Activated T-helper 17 cell treated with anti-CD3 and anti-CD28 coated beads, Interleukin-2, amount 50 U/mL, for 72 hours (primary cell): ENCODE measurements around the gene TENM4. TPM values are rescaled to one million over a fixed set of nuclear protein-coding genes. Genes with fewer than 3 reads are reported as not detected.

ENCODE experiments used
- ATAC-seq: fragments of 150-1000 bp; cut with Tn5 transposase; replicated peaks from 2 replicates; pipeline ENCODE4 v1.10.0; 2021; ENCODE audit warnings: mild to moderate bottlenecking, moderate library complexity
- H3K27ac Mint-ChIP-seq: one replicate; pipeline ENCODE4 v1.8.0; 2022; ENCODE audit warnings: mixed read lengths
- H3K27me3 Mint-ChIP-seq: one replicate; pipeline ENCODE4 v1.8.0; 2022; ENCODE audit warnings: mixed read lengths
- H3K36me3 Mint-ChIP-seq: one replicate; pipeline ENCODE4 v1.8.0; 2022; ENCODE audit warnings: low read depth, mild to moderate bottlenecking, mixed read lengths
- H3K4me1 Mint-ChIP-seq: one replicate; pipeline ENCODE4 v1.8.0; 2022; ENCODE audit warnings: mixed read lengths
- H3K4me3 Mint-ChIP-seq: one replicate; pipeline ENCODE4 v1.8.0; 2022; ENCODE audit warnings: mild to moderate bottlenecking, mixed read lengths
- H3K9me3 Mint-ChIP-seq: one replicate; pipeline ENCODE4 v1.8.0; 2022; ENCODE audit warnings: mixed read lengths
- total RNA-seq, 2 donors: library from RNA; stranded (reverse); gene quantifications; one replicate each; pipeline ENCODE4 v1.2.3, GENCODE V29; 2022

TENM4 gene
- total RNA-seq, 2 donors from 2014 or later = 0.15 TPM; not detected in 1

- Mint-ChIP-seq H3K9me3 (no peaks in the 10 kb centered on the region), H3K27me3 (peaks cover 16% of the 10 kb centered on the region), H3K36me3 (no peaks in the 10 kb centered on the region), H3K4me3 (no peak overlapping the region), H3K4me1 (no peaks in the 10 kb centered on the region), H3K27ac (no peak overlapping the region)
- no peak for ATAC-seq
These were observed 69.1 kb downstream of the TENM4 start for GRCh38 chr11:79371724-79372123.

GRCh38 chr11:79371152-79371551 is 69.7 kb downstream of the TENM4 start:
- Mint-ChIP-seq H3K4me1 (no peaks in the 10 kb centered on the region), H3K4me3 (no peak overlapping the region), H3K36me3 (no peaks in the 10 kb centered on the region), H3K27ac (no peak overlapping the region), H3K27me3 (peaks cover 14% of the 10 kb centered on the region), H3K9me3 (no peaks in the 10 kb centered on the region)
- ATAC-seq = no peak

- Mint-ChIP-seq H3K27ac (no peak overlapping the region), H3K9me3 (no peaks in the 10 kb centered on the region), H3K36me3 (no peaks in the 10 kb centered on the region), H3K4me1 (no peaks in the 10 kb centered on the region), H3K27me3 (peaks cover 14% of the 10 kb centered on the region), H3K4me3 (no peak overlapping the region)
- ATAC-seq = no peak
These were observed 71.8 kb downstream of the TENM4 start for GRCh38 chr11:79369055-79369454.

GRCh38 chr11:79367844-79368243 is 73.0 kb downstream of the TENM4 start:
- Mint-ChIP-seq H3K27ac (no peak overlapping the region), H3K9me3 (no peaks in the 10 kb centered on the region), H3K4me3 (no peak overlapping the region), H3K4me1 (no peaks in the 10 kb centered on the region), H3K36me3 (no peaks in the 10 kb centered on the region), H3K27me3 (peaks cover 10% of the 10 kb centered on the region)
- no peak for ATAC-seq

GRCh38 chr11:79366218-79366617 is 74.6 kb downstream of the TENM4 start:
- Mint-ChIP-seq H3K36me3 (no peaks in the 10 kb centered on the region), H3K27me3 (peaks cover 9% of the 10 kb centered on the region), H3K4me1 (no peaks in the 10 kb centered on the region), H3K27ac (no peak overlapping the region), H3K9me3 (no peaks in the 10 kb centered on the region), H3K4me3 (no peak overlapping the region)
- ATAC-seq = no peak

GRCh38 chr11:79363861-79364378 is 76.9 kb downstream of the TENM4 start:
- Mint-ChIP-seq H3K4me1 (no peaks in the 10 kb centered on the region), H3K27me3 (peaks cover 9% of the 10 kb centered on the region), H3K4me3 (no peak overlapping the region), H3K9me3 (no peaks in the 10 kb centered on the region), H3K27ac (no peak overlapping the region), H3K36me3 (no peaks in the 10 kb centered on the region)
- no peak for ATAC-seq

- Mint-ChIP-seq H3K27ac (no peak overlapping the region), H3K4me3 (no peak overlapping the region), H3K27me3 (peaks cover 9% of the 10 kb centered on the region), H3K9me3 (no peaks in the 10 kb centered on the region), H3K36me3 (no peaks in the 10 kb centered on the region), H3K4me1 (no peaks in the 10 kb centered on the region)
- ATAC-seq = no peak
These were observed 77.6 kb downstream of the TENM4 start for GRCh38 chr11:79363256-79363655.

- H3K9me3 Mint-ChIP-seq = no peaks in the 10 kb centered on the region
- H3K27me3 Mint-ChIP-seq = peaks cover 10% of the 10 kb centered on the region
- H3K27ac Mint-ChIP-seq = no peak overlapping the region
- no peaks in the 10 kb centered on the region for H3K4me1 Mint-ChIP-seq
- H3K36me3 Mint-ChIP-seq = no peaks in the 10 kb centered on the region
- H3K4me3 Mint-ChIP-seq = no peak overlapping the region
- ATAC-seq = no peak
These were observed 78.0 kb downstream of the TENM4 start for GRCh38 chr11:79362821-79363220.

GRCh38 chr11:79362206-79362757 is 78.5 kb downstream of the TENM4 start:
- Mint-ChIP-seq H3K4me1 (no peaks in the 10 kb centered on the region), H3K9me3 (no peaks in the 10 kb centered on the region), H3K4me3 (no peak overlapping the region), H3K36me3 (no peaks in the 10 kb centered on the region), H3K27me3 (peaks cover 13% of the 10 kb centered on the region), H3K27ac (no peak overlapping the region)
- no peak for ATAC-seq

GRCh38 chr11:79358258-79358657 is 82.6 kb downstream of the TENM4 start:
- H3K4me3 Mint-ChIP-seq = no peak overlapping the region
- no peaks in the 10 kb centered on the region for H3K9me3 Mint-ChIP-seq
- peaks cover 13% of the 10 kb centered on the region for H3K27me3 Mint-ChIP-seq
- H3K4me1 Mint-ChIP-seq = no peaks in the 10 kb centered on the region
- H3K27ac Mint-ChIP-seq = no peak overlapping the region
- H3K36me3 Mint-ChIP-seq = no peaks in the 10 kb centered on the region
- no peak for ATAC-seq

GRCh38 chr11:79353706-79354105 is 87.1 kb downstream of the TENM4 start:
- peaks cover 5% of the 10 kb centered on the region for H3K9me3 Mint-ChIP-seq
- H3K27me3 Mint-ChIP-seq = peaks cover 15% of the 10 kb centered on the region
- H3K36me3 Mint-ChIP-seq = no peaks in the 10 kb centered on the region
- H3K27ac Mint-ChIP-seq = no peak overlapping the region
- H3K4me3 Mint-ChIP-seq = no peak overlapping the region
- no peaks in the 10 kb centered on the region for H3K4me1 Mint-ChIP-seq
- no peak for ATAC-seq

GRCh38 chr11:79352349-79352703 is 88.5 kb downstream of the TENM4 start:
- ATAC-seq = no peak
- H3K36me3 Mint-ChIP-seq = no peaks in the 10 kb centered on the region
- H3K9me3 Mint-ChIP-seq = peaks cover 5% of the 10 kb centered on the region
- H3K27ac Mint-ChIP-seq = no peak overlapping the region
- H3K4me1 Mint-ChIP-seq = no peaks in the 10 kb centered on the region
- no peak overlapping the region for H3K4me3 Mint-ChIP-seq
- H3K27me3 Mint-ChIP-seq = peaks cover 11% of the 10 kb centered on the region

- no peak overlapping the region for H3K27ac Mint-ChIP-seq
- H3K9me3 Mint-ChIP-seq = peaks cover 5% of the 10 kb centered on the region
- no peaks in the 10 kb centered on the region for H3K36me3 Mint-ChIP-seq
- H3K27me3 Mint-ChIP-seq = peaks cover 11% of the 10 kb centered on the region
- H3K4me3 Mint-ChIP-seq = no peak overlapping the region
- ATAC-seq = no peak
- no peaks in the 10 kb centered on the region for H3K4me1 Mint-ChIP-seq
These were observed 91.7 kb downstream of the TENM4 start for GRCh38 chr11:79348976-79349682.

- H3K27me3 Mint-ChIP-seq = peaks cover 2% of the 10 kb centered on the region
- no peak overlapping the region for H3K4me3 Mint-ChIP-seq
- H3K27ac Mint-ChIP-seq = no peak overlapping the region
- H3K9me3 Mint-ChIP-seq = no peaks in the 10 kb centered on the region
- no peaks in the 10 kb centered on the region for H3K4me1 Mint-ChIP-seq
- no peak for ATAC-seq
- H3K36me3 Mint-ChIP-seq = no peaks in the 10 kb centered on the region
These were observed 94.8 kb downstream of the TENM4 start for GRCh38 chr11:79346021-79346420.

- H3K9me3 Mint-ChIP-seq = no peaks in the 10 kb centered on the region
- H3K4me1 Mint-ChIP-seq = no peaks in the 10 kb centered on the region
- no peak overlapping the region for H3K27ac Mint-ChIP-seq
- no peaks in the 10 kb centered on the region for H3K27me3 Mint-ChIP-seq
- H3K36me3 Mint-ChIP-seq = no peaks in the 10 kb centered on the region
- no peak for ATAC-seq
- H3K4me3 Mint-ChIP-seq = no peak overlapping the region
These were observed 96.0 kb downstream of the TENM4 start for GRCh38 chr11:79344753-79345294.
